Endothelial cell of umbilical vein (primary cell): ENCODE measurements around the gene ACTMAP. TPM values are rescaled to one million over a fixed set of nuclear protein-coding genes. Genes with fewer than 3 reads are reported as not detected.

ENCODE experiments used
- BruUV-seq: library from RNA; stranded (reverse); fragments of 400-500 nt; replicated peaks from 2 replicates; lab custom pipeline; 2021; lab: Mats Ljungman, UMichigan
- CTCF ChIA-PET: fragments of 300-600, 350-600 bp; sonication (Branson Sonifier 250); formaldehyde crosslinking; loops from one replicate; lab custom pipeline; 2021; ENCODE audit warnings: antibody characterized with exemption, inconsistent platforms; lab: Charles Lee
- POLR2A ChIA-PET: fragments of 300-600, 350-600 bp; sonication (Branson Sonifier 250); formaldehyde crosslinking; loops from one replicate; lab custom pipeline; 2021; ENCODE audit warnings: antibody characterized with exemption, inconsistent platforms; lab: Charles Lee
- DNase-seq: peaks from one replicate; pipeline ENCODE4 v3.0.0-alpha.2; 2011; ENCODE audit warnings: low read depth, low spot score
- FAIRE-seq: peaks from 2 replicates; lab custom pipeline; 2011; peaks lifted over from hg19 to GRCh38; lab: Jason Lieb, UNC
- H2AFZ ChIP-seq: 2 replicates; pipeline ENCODE4 v1.6.0; 2012; ENCODE audit warnings: low read depth, low read length, control low read depth, inconsistent platforms
- H3K27ac ChIP-seq: 2 replicates; pipeline ENCODE4 v1.5.1; 2011; ENCODE audit warnings: low read depth, mild to moderate bottlenecking, control low read depth, low read length, moderate library complexity; ENCODE audit not compliant: insufficient read depth
- H3K27me3 ChIP-seq, 2 experiments: 2 replicates each; pipeline versions ENCODE4 v1.6.0 to v1.6.1; 2011; ENCODE audit warnings: low read length in 2 of 2, mixed read lengths in 1 of 2; ENCODE audit not compliant: control insufficient read depth in 2 of 2, insufficient read depth in 2 of 2
- H3K36me3 ChIP-seq, 2 experiments: 2 replicates in 1 of 2; 3 replicates in 1 of 2; pipeline ENCODE4 v1.5.1; 2011; ENCODE audit warnings: low read length in 2 of 2, mild to moderate bottlenecking in 1 of 2, moderate library complexity in 1 of 2; ENCODE audit not compliant: control insufficient read depth in 2 of 2, insufficient read depth in 2 of 2; ENCODE audit errors: extremely low read depth in 1 of 2
- H3K4me1 ChIP-seq: 3 replicates; pipeline ENCODE4 v1.5.1; 2011; ENCODE audit warnings: mild to moderate bottlenecking, low read length; ENCODE audit not compliant: control insufficient read depth, insufficient read depth; ENCODE audit errors: extremely low read depth
- H3K4me2 ChIP-seq: 2 replicates; pipeline ENCODE4 v1.6.1; 2011; ENCODE audit warnings: low read length, control low read depth, mixed read lengths; ENCODE audit not compliant: insufficient read depth
- H3K4me3 ChIP-seq, 3 experiments: fragments of 200-600 bp in 1 of 3; sonication (generic), shearing (Covaris generic) in 1 of 3; replicated peaks in 1 of 3; 2 replicates each; pipeline ENCODE4 v1.5.1; 2011 to 2016; ENCODE audit warnings: control low read depth in 3 of 3, low read length in 3 of 3, mild to moderate bottlenecking in 2 of 3, inconsistent platforms in 1 of 3, low read depth in 1 of 3, moderate library complexity in 1 of 3; ENCODE audit not compliant: insufficient read depth in 1 of 3
- H3K79me2 ChIP-seq: 2 replicates; pipeline ENCODE4 v1.6.0; 2012; ENCODE audit warnings: low read length, inconsistent platforms; ENCODE audit not compliant: control insufficient read depth, insufficient read depth
- H3K9ac ChIP-seq: replicated peaks from 2 replicates; pipeline ENCODE3; 2011; ENCODE audit warnings: low read length, control low read depth; ENCODE audit not compliant: insufficient read depth; ENCODE audit errors: extremely low read depth
- H3K9me1 ChIP-seq: replicated peaks from 3 replicates; pipeline ENCODE4 v1.6.0; 2011; ENCODE audit warnings: mild to moderate bottlenecking, low read length; ENCODE audit not compliant: control insufficient read depth, insufficient read depth; ENCODE audit errors: extremely low read depth
- H3K9me3 ChIP-seq: replicated peaks from 2 replicates; pipeline ENCODE4 v1.5.1; 2012; ENCODE audit warnings: low read length, inconsistent platforms; ENCODE audit not compliant: control insufficient read depth, insufficient read depth
- H4K20me1 ChIP-seq: replicated peaks from 2 replicates; pipeline ENCODE3; 2011; ENCODE audit warnings: mild to moderate bottlenecking, low read length; ENCODE audit not compliant: control insufficient read depth, insufficient read depth; ENCODE audit errors: extremely low read depth
- GATA2 ChIP-seq: IDR thresholded peaks from 2 replicates; pipeline ENCODE4 v1.7.0; 2011; ENCODE audit warnings: low read depth, mild to moderate bottlenecking, moderate library complexity, mixed read lengths, low read length; ENCODE audit not compliant: insufficient read length, insufficient read depth
- POLR2A ChIP-seq: IDR thresholded peaks from 2 replicates; pipeline ENCODE4 v1.6.1; 2012; ENCODE audit warnings: low read depth, mild to moderate bottlenecking, control low read depth, low read length
- dilution Hi-C: fragments of 300-500 bp; cut with MboI; formaldehyde crosslinking; loops from one replicate; pipeline ENCODE4 v1.15.0; 2019; ENCODE audit warnings: low sequenced_read_pairs; ENCODE audit not compliant: extremely low pct_ligation_motif_present
- intact Hi-C: fragments of 100-400 bp; cut with micrococcal nuclease; formaldehyde crosslinking; loops from one replicate; pipeline ENCODE4 v1.10.0; 2022
- polyA plus RNA-seq, 4 experiments: library from polyadenylated mRNA; depleted of rRNA in 3 of 4; stranded (reverse) in 3 of 4; unstranded in 1 of 4; fragments of >200 nt; gene quantifications; 2 replicates each; pipeline versions ENCODE4 v1.2.1 to v1.2.3, GENCODE V29; 2011 to 2012; ENCODE audit warnings: missing spikeins in 1 of 4
- total RNA-seq: library from RNA; stranded (reverse); gene quantifications from 2 replicates; pipeline ENCODE4 v1.2.3, GENCODE V29; 2021
- TF ChIP-seq, protein P1 (sequence below), 2 donors: IDR thresholded peaks; 1 replicate in 1 of 2; 2 replicates in 1 of 2; pipeline ENCODE4 v1.5.1; 2011; ENCODE audit warnings: low read length in 2 of 2, mild to moderate bottlenecking in 2 of 2, moderate library complexity in 2 of 2, control low read depth in 1 of 2, inconsistent platforms in 1 of 2, low read depth in 1 of 2; ENCODE audit not compliant: insufficient read depth in 1 of 2; ENCODE audit errors: extremely low read depth in 1 of 2

Gene ACTMAP
- total and polyA plus RNA-seq, 2 donors (not counting 3 experiments of a cell fraction or from before 2014, with no cell fraction given), result 5.2 to 9.1 TPM

- no peaks in the 10 kb centered on the region for H3K9me1 ChIP-seq
- dilution Hi-C loops (no loop called here), intact Hi-C loops (loop anchor here (1.0 to 2.0 kb wide), 3 partner anchors 33 to 81 kb away; partner anchors contain the start of genes ACTMAP, EGLN2 and RAB4B)
- H4K20me1 ChIP-seq, result no peaks in the 10 kb centered on the region
- CTCF ChIA-PET, result interaction anchor here (1.3 to 2.2 kb wide), 4 partner anchors 33 to 90 kb away, joined by 5 to 13 read pairs (median 7); partner anchors contain the start of genes ACTMAP and RAB4B
- TF ChIP-seq POLR2A (peak; percentile 45), GATA2 (no peak)
- TF ChIP-seq, protein P1, sequence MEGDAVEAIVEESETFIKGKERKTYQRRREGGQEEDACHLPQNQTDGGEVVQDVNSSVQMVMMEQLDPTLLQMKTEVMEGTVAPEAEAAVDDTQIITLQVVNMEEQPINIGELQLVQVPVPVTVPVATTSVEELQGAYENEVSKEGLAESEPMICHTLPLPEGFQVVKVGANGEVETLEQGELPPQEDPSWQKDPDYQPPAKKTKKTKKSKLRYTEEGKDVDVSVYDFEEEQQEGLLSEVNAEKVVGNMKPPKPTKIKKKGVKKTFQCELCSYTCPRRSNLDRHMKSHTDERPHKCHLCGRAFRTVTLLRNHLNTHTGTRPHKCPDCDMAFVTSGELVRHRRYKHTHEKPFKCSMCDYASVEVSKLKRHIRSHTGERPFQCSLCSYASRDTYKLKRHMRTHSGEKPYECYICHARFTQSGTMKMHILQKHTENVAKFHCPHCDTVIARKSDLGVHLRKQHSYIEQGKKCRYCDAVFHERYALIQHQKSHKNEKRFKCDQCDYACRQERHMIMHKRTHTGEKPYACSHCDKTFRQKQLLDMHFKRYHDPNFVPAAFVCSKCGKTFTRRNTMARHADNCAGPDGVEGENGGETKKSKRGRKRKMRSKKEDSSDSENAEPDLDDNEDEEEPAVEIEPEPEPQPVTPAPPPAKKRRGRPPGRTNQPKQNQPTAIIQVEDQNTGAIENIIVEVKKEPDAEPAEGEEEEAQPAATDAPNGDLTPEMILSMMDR (IDR thresholded peaks at IDR 0.05; ENCODE audit: extremely low read depth in 1 of 2, insufficient read depth in 1 of 2, low read depth in 1 of 2, low read length in 2 of 2), result no peak
- H3K9me3 ChIP-seq, result no peaks in the 10 kb centered on the region
- H3K79me2 ChIP-seq, result peaks cover 39% of the 10 kb centered on the region
- peak; percentile 48 for FAIRE-seq
- H3K27ac ChIP-seq, result peak overlapping the region; percentile 94
- no peaks in the 10 kb centered on the region for H3K27me3 ChIP-seq
- H3K4me3 ChIP-seq, result peak overlapping the region; percentile 34 to 78 (median 53)
- H3K36me3 ChIP-seq, result no peaks in the 10 kb centered on the region
- peaks cover 58% of the 10 kb centered on the region for H3K4me1 ChIP-seq
- TSS peak; percentile 13 for BruUV-seq
- no peak for DNase-seq
- H3K9ac ChIP-seq, result peak overlapping the region; percentile 81
- POLR2A ChIA-PET, result interaction anchor here (1.4 to 2.2 kb wide), 2 partner anchors 33 to 61 kb away, joined by 5 to 9 read pairs; partner anchors contain the start of genes ACTMAP, RAB4B and SNRPA
- no peak overlapping the region for H2AFZ ChIP-seq
- H3K4me2 ChIP-seq, result peak overlapping the region; percentile 82
These were observed 32.9 kb downstream of the ACTMAP start for GRCh38 chr19:40717325-40717879.
